Panc1 (cell line): ENCODE data around the gene CCDC197.

Experiments
- POLR2AphosphoS5 ChIP-seq: IDR thresholded peaks from 2 replicates; pipeline ENCODE4 v1.6.1; 2012; ENCODE audit warnings: mild to moderate bottlenecking, low read depth, low read length, moderate library complexity
- SIN3A ChIP-seq: IDR thresholded peaks from 2 replicates; pipeline ENCODE4 v1.6.1; 2012; ENCODE audit warnings: low read depth, mild to moderate bottlenecking, low read length, moderate library complexity, borderline replicate concordance; ENCODE audit not compliant: insufficient read depth

- TF ChIP-seq POLR2AphosphoS5: no peak
- no peak for TF ChIP-seq SIN3A
Measured at GRCh38 chr14:94005324-94006073, 8.4 kb downstream of the CCDC197 start.
